Lower leg skin (tissue), 4 donors: ENCODE measurements around the gene CD200. TPM values are rescaled to one million over a fixed set of nuclear protein-coding genes. Genes with fewer than 3 reads are reported as not detected.

Experiments used
- DNase-seq, 2 donors: peaks; one replicate each; pipeline ENCODE4 v3.0.0-alpha.2; 2019; ENCODE audit warnings: low spot score in 2 of 2
- H3K4me3 ChIP-seq: fragments of 200-600 bp; sonication (generic); 2 replicates; pipeline ENCODE4 v1.5.1; 2017; ENCODE audit warnings: mild to moderate bottlenecking, low read depth; ENCODE audit not compliant: poor library complexity, severe bottlenecking
- POLR2A ChIP-seq, 2 donors: fragments of 450-650 bp; IDR thresholded peaks; one replicate each; pipeline ENCODE4 v1.6.1; 2016 to 2017; ENCODE audit warnings: antibody characterized with exemption in 2 of 2, mild to moderate bottlenecking in 1 of 2, moderate library complexity in 1 of 2
- WGBS, 2 donors: methylation state at CpG; one replicate each; pipeline ENCODE4 v1.1.5; 2018; 5-methylcytosine and 5-hydroxymethylcytosine counted together
- intact Hi-C: fragments of 100-400 bp; cut with DNase I; formaldehyde crosslinking; loops from one replicate; pipeline ENCODE4 v1.15.0; 2023; ENCODE audit warnings: low total_unique reads
- total RNA-seq, 4 donors: library from RNA; depleted of rRNA; stranded (reverse); fragments of >200 nt; gene quantifications; one replicate each; pipeline ENCODE4 v1.1.0, GENCODE V29; 2016
- TF ChIP-seq, protein P1 (sequence below), 3 donors: fragments of 450-650 bp; IDR thresholded peaks; one replicate each; pipeline ENCODE4 v1.5.1; 2016; ENCODE audit warnings: antibody characterized with exemption in 3 of 3, mild to moderate bottlenecking in 3 of 3, moderate library complexity in 2 of 3

CD200 gene
- total RNA-seq, 4 donors from 2014 or later: 2.7 to 8.2 (median 5.6) TPM

- no peak overlapping the region for H3K4me3 ChIP-seq
- TF ChIP-seq POLR2A (IDR thresholded peaks at IDR 0.05): no peak
- TF ChIP-seq, protein P1, sequence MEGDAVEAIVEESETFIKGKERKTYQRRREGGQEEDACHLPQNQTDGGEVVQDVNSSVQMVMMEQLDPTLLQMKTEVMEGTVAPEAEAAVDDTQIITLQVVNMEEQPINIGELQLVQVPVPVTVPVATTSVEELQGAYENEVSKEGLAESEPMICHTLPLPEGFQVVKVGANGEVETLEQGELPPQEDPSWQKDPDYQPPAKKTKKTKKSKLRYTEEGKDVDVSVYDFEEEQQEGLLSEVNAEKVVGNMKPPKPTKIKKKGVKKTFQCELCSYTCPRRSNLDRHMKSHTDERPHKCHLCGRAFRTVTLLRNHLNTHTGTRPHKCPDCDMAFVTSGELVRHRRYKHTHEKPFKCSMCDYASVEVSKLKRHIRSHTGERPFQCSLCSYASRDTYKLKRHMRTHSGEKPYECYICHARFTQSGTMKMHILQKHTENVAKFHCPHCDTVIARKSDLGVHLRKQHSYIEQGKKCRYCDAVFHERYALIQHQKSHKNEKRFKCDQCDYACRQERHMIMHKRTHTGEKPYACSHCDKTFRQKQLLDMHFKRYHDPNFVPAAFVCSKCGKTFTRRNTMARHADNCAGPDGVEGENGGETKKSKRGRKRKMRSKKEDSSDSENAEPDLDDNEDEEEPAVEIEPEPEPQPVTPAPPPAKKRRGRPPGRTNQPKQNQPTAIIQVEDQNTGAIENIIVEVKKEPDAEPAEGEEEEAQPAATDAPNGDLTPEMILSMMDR (IDR thresholded peaks at IDR 0.05): no peak
- WGBS, 2 donors: 54 to 60% methylated on average over 6 of the region's 6 CpGs
- intact Hi-C loops: no loop called here
- no peak for DNase-seq
Observed at GRCh38 chr3:112407214-112407887, 74.4 kb downstream of the CD200 start.

DNA sequence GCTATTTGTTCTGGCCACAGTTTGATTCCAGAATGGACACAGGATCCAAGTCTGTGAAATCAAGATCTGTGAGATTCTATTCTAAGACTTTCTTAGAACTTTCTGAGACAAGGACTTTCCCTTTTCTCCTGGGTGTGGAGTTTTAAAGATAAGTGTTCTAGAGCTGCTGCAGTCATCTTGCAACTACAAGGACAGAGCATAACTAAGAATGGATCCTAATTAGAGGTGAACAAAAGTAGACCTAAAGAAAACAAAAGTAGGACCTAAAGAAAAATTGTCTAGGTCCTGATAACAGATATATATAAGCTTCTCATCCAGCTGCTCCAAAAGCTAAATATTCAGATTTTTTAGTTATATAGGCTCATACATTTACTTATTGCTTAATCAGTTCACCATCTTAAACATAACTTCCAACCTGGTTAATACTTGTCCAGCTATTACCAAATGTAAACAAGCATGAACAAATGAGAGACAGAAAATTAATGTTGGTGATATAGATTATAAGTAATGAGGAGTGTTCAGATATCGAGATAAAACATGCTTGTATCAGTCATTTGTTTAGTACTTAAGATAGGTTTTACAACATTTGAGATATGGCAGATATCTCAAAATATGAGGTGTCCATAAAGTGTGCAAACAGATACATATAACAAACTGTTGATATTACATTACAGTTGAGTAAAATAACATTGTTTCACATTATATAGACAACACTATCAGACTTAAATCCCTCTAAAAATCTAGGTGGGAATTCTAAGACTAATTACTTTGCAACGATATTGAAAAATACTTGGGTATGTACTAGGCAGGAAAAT is 75.1 kb downstream of the CD200 start:
- H3K4me3 ChIP-seq: no peak overlapping the region
- no peak for DNase-seq
- TF ChIP-seq, protein P1 (IDR thresholded peaks at IDR 0.05): no peak
- TF ChIP-seq POLR2A (IDR thresholded peaks at IDR 0.05): no peak
- intact Hi-C loops: no loop called here
- WGBS, 2 donors: 77 to 87% methylated on average over 2 of the region's 2 CpGs

GRCh38 chr3:112409041-112409440 is 76.1 kb downstream of the CD200 start:
- no peak for DNase-seq
- intact Hi-C loops: no loop called here
- TF ChIP-seq POLR2A (IDR thresholded peaks at IDR 0.05): no peak
- TF ChIP-seq, protein P1 (IDR thresholded peaks at IDR 0.05): no peak
- no peak overlapping the region for H3K4me3 ChIP-seq
- WGBS, 2 donors: 60 to 68% methylated on average over 4 of the region's 4 CpGs

- no peak overlapping the region for H3K4me3 ChIP-seq
- intact Hi-C loops: no loop called here
- WGBS, 2 donors: 55 to 75% methylated on average over 3 of the region's 3 CpGs
- no peak for DNase-seq
- no peak for TF ChIP-seq POLR2A (IDR thresholded peaks at IDR 0.05)
Observed at GRCh38 chr3:112411425-112411824, 78.5 kb downstream of the CD200 start.

Other genes starting within 250 kb of the CD200 start
- gene C3orf52, start 246.8 kb upstream of the CD200 start, total RNA-seq: 100 to 1,000 TPM in 1 of 4 donors, 10 to 100 TPM in 3; 57.8 to 118 (median 86.4) TPM
- gene GCSAM, start 199.9 kb upstream of the CD200 start, total RNA-seq: 1 to 10 TPM in 1 of 4 donors, under 1 TPM in 2, not detected in 1; 0.52 to 1.8 (median 0.91) TPM
- not detected for gene SLC9C1, start 38.9 kb upstream of the CD200 start, total RNA-seq
- 1 to 10 TPM in 2 of 4 donors, under 1 TPM in 2; 0.11 to 2.6 (median 0.72) TPM for gene BTLA, start 166.3 kb downstream of the CD200 start, total RNA-seq
- gene ATG3, start 228.8 kb downstream of the CD200 start, total RNA-seq: 10 to 100 TPM; 41.1 to 61.2 (median 49.4) TPM
- 10 to 100 TPM; 16.2 to 35.0 (median 21.9) TPM for gene SLC35A5, start 228.9 kb downstream of the CD200 start, total RNA-seq